SU-DHL-6 (cell line): Measurements from ENCODE around the gene CREG2.
"Not testable (repeated sequence)": the region's sequence is repeated elsewhere in the genome, so short reads cannot be mapped to it uniquely, and the experiment has no call there.

Experiments
- EZH2phosphoT487 ChIP-seq: fragments of 200-600 bp; sonication (generic), shearing (Covaris generic); conservative IDR thresholded peaks from 2 replicates; pipeline ENCODE4 v1.6.1; 2018; ENCODE audit warnings: mild to moderate bottlenecking, antibody characterized with exemption, low read length, moderate library complexity, mixed read lengths
- TF ChIP-seq, protein P1 (sequence below): fragments of 200-600 bp; sonication (generic); IDR thresholded peaks from one replicate; pipeline ENCODE4 v1.5.1; 2017; ENCODE audit warnings: antibody characterized with exemption, mild to moderate bottlenecking, low read length, moderate library complexity; ENCODE audit not compliant: insufficient read depth, poor library complexity, severe bottlenecking

DNA sequence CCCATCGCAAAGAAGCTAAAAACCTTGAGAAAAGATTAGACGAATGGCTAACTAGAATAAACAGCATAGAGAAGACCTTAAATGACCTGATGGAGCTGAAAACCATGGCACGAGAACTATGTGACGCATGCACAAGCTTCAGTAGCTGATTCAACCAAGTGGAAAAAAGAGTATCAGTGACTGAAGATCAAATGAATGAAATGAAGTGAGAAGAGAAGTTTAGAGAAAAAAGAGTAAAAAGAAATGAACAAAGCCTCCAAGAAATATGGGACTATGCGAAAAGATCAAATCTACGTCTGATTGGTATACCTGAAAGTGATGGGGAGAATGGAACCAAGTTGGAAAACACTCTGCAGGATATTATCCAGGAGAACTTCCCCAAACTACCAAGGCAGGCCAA, 70.7 kb downstream of the CREG2 start:
- not testable (repeated sequence) for TF ChIP-seq EZH2phosphoT487
- TF ChIP-seq, protein P1, sequence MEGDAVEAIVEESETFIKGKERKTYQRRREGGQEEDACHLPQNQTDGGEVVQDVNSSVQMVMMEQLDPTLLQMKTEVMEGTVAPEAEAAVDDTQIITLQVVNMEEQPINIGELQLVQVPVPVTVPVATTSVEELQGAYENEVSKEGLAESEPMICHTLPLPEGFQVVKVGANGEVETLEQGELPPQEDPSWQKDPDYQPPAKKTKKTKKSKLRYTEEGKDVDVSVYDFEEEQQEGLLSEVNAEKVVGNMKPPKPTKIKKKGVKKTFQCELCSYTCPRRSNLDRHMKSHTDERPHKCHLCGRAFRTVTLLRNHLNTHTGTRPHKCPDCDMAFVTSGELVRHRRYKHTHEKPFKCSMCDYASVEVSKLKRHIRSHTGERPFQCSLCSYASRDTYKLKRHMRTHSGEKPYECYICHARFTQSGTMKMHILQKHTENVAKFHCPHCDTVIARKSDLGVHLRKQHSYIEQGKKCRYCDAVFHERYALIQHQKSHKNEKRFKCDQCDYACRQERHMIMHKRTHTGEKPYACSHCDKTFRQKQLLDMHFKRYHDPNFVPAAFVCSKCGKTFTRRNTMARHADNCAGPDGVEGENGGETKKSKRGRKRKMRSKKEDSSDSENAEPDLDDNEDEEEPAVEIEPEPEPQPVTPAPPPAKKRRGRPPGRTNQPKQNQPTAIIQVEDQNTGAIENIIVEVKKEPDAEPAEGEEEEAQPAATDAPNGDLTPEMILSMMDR = not testable (repeated sequence)
